Stimulated activated CD8-positive, alpha-beta memory T cell treated with anti-CD3 and anti-CD28 coated beads, Interleukin-12 subunit alpha, Interleukin-12 subunit beta, amount 100 ng/mL, for 24 hours (primary cell): ENCODE results near the gene PCNA.
"Not testable (repeated sequence)": the region's sequence is repeated elsewhere in the genome, so short reads cannot be mapped to it uniquely, and the experiment has no call there.

ENCODE experiments used
- DNase-seq: peaks from one replicate; pipeline ENCODE4 v3.0.0-alpha.2; 2020; ENCODE audit errors: extremely low read depth

The PCNA gene

GRCh38 chr20:5143851-5144250, 24.1 kb upstream of the PCNA start:
- DNase-seq = no peak

DNA sequence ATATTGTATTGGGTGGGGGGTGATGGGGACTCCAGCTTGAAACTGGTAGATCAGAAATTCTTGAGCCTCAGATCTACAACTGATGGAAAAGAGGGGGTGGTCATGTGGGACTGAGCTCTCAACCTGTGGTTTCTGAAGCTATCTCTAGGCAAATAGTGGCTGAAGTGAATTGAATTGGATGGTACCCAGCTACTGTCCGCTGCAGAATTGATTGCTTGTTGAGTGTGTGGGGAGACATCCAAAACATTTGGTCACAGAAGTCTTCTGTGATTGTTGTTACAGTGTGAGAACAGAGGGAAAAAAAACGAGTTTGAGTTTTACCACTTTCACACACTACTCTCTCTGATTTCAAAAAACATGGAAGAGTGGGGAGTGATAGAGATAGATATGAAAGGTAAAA, 21.9 kb upstream of the PCNA start:
- DNase-seq = no peak

DNA sequence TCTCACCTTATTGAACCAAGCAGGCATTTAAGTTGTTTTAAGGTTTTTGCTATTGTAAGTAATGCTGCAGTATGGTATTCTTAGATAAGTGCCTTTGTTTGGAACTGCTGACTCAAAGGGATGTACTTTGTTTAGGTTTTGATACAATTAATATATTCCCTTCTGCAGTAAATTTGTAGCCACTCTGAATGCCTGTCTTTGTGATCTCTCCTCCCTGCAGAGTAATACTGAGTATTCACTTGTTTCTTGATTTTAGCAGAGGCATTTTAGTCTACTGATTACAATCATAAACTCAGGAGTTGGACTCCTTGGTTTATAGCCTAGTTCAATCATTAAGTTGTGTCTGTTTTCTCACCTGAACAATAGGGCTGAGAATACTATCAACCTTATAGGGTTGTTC, 20.4 kb upstream of the PCNA start:
- no peak for DNase-seq

- no peak for DNase-seq
Measured at GRCh38 chr20:5136096-5136495, 16.3 kb upstream of the PCNA start.

- no peak for DNase-seq
Measured at GRCh38 chr20:5135363-5136012, 15.7 kb upstream of the PCNA start.

GRCh38 chr20:5133998-5134397, 14.2 kb upstream of the PCNA start:
- DNase-seq = no peak

- no peak for DNase-seq
Measured at GRCh38 chr20:5131502-5131901, 11.7 kb upstream of the PCNA start.

- DNase-seq = no peak
Measured at GRCh38 chr20:5128886-5129285, 9.1 kb upstream of the PCNA start.

DNA sequence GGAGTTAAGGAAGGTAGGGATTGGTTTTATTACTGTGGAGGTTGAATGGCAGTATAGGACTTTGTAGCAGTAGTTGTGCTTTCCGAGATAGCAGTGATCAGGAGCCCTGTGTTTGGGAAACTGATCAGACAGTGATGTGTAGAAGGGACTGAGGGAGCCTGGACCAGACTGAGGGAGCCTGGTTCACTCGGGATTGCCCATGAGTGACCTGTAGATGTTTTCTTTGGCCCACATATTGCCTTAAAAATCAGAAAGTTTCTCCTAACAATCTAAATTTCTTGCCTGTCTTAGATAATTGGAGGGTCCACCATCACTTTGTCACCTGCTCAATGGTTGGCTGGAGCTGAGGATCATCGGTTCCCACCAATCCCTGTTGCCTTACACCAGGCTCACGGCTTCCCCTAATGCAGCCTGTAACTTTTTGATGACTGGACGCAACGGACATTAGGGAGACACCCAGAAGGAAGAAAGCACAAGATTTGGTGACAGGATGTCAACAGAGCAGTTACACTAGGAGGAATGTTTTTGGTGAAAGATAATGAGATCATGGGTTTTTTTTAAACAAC, 8.2 kb upstream of the PCNA start:
- no peak for DNase-seq

- no peak for DNase-seq
Measured at GRCh38 chr20:5127204-5127858, 7.6 kb upstream of the PCNA start.

- DNase-seq = peak; percentile 100
Measured at GRCh38 chr20:5126512-5127203, 6.9 kb upstream of the PCNA start, which contains the start of gene CDS2. TSS of gene CDS2 (plus strand) at chr20:5127008. CDS start at chr20:5127093, 85 bp downstream.

GRCh38 chr20:5122873-5123260, 3.1 kb upstream of the PCNA start:
- no peak for DNase-seq

DNA sequence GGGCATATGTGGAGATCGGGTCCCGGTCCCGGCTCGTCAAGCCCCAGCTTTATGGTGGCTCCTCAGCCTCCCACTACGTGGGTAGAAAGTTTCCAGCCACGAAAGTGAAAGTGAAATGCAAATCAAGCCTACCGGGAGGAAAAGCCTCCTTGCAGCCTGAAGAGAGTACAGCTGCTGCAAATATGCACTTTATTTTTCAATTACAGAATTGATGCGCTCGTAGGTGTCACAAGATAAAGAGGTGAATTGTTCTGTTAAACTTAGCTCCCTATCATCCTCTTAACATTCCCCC, 373 bp upstream of the PCNA start:
- no peak for DNase-seq

DNA sequence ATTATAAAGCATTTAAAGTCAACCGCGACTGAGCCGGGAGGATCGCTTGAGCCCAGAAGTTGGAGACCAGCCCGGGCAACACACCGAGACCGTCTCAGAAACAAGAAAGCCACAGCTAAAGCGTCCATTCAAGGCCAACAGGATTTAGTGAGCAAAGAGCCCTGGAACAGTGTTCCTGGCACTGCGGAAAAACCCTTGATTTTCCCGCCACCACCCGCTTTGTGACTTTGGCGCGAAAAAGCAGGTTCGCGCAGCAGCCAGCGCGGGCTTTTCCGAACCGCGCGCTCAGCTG, 669 bp downstream of the PCNA start:
- DNase-seq = no peak

DNA sequence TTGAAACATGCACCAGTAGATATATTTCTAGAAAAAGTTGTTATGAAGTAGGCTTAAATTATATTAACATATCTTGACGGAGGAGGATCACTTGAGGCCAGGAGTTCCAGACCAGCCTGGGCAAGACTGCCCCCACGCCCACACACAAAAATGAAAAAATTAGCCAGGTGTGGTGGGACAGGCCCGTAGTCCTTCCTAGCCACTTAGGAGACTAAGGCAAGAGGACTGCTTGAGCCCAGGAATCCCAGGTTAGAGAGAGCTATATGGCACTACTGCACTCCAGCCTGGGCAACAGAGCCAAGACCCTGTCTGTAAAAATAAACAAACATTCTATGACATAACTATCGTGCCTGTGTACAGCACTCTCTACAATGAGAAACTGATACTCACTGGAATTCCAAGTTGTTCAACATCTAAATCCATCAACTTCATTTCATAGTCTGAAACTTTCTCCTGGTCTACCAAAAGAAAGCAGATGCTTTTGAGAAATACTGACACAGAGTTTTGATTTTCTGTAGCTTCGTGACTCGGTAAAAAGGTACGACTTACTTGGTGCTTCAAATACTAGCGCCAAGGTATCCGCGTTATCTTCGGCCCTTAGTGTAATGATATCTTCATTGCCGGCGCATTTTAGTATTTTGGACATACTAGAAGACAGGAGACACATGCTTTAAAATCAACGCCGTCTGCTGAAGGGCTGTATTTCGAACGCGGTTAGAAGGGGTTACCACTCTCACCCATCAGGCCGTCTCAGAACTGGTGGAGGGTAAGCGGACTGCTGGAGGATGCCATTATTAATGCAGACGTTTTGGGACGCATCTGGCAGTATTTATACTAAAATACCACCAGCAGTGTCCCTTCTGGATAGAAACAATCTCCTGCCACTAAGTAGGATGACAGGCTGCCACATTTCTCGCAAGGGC, 1.3 kb downstream of the PCNA start:
- DNase-seq = no peak

- DNase-seq = no peak
Measured at GRCh38 chr20:5116875-5117274, 2.9 kb downstream of the PCNA start.

DNA sequence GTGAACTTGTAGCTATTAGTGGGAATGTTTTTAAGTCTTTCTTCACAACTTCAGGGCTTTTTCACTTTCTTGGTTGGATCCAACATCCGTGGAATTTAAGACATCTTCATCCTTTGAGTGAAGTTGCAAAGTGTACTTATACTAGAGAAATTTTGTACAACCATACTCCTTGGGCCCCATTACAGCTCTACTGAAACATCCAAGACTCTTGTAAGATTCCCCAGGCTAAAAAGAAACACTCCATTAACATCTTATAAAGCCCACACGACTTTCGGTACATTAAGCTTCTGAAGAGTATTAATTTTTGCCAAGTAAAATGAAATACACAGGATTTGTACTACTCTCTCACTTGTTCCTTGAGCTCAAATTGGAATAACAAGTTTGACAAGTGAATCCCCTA, 5.4 kb downstream of the PCNA start:
- no peak for DNase-seq

DNA sequence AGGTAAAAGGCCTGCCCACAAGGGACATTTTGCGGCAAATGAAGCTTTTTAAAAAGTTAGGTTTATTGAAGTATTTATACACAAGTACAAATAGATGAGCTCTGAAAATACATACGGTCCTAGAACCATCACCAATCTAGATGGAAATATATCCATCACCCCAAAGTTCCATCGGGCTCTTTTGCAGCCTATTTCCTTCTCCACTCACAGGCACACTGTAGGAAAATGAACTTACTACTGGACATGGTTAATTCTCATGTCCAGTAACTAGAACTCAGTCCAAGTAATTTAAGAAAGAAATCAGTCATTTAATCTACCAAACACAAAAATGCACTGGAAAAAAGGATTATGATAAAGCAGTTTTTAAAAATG, 6.2 kb downstream of the PCNA start:
- DNase-seq = no peak

GRCh38 chr20:5109276-5109675, 10.5 kb downstream of the PCNA start:
- DNase-seq = no peak

- no peak for DNase-seq
Measured at GRCh38 chr20:5104479-5104878, 15.3 kb downstream of the PCNA start.

DNA sequence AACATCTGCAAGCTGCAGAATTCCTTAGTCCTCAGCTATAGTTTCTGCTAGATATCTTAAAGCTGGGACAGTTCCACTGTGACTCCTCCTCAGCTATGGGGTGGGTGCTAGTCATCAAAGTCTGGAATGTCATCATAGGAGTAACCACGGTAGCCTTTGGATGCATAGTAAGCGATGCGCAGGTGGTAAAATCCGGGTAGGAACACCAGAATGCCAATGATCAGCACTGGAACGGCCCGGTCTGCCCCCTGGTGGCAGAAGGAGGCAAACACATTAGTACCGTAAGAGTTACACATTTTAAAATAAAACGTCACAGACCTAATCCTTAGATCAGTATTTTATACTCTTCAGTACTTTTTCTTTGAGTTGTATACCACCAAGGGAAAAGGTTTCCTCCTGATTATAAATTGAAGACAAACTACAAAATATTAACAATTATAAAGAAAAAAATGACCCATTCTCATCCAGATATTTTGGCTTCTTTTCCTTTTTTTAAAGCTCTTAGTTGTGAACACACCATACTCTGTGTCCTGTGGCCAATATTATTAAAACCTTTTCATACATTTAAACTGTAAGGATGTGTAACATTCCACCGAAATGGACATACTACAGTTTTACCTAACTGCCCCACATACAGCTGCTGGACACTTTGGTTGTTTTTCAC, 18.9 kb downstream of the PCNA start:
- DNase-seq = no peak

DNA sequence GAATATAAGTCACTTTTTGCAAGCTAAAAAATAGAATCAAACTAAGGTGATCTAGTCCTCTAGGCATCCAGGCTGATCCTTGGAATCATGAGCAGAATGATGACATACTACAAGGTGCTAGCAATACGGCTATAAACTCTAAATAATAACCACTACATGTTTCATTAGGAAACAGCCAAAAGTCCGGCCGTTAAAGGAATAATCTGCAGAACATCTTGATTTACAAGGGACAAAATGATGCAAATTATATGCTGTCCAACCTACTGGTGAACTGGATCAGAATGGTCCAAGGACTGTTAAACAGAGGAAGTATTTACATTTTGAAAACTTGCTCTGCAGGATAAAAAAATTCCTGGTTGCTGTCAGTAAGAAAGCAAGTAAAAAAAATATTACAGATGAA, 19.8 kb downstream of the PCNA start:
- DNase-seq = not testable (repeated sequence)
